Suprapubic skin (tissue), 4 donors: ENCODE data around the gene RPRM.

Source experiments
- EP300 ChIP-seq: sonication (generic); formaldehyde crosslinking; IDR thresholded peaks from one replicate; pipeline ENCODE4 v1.6.1; 2017; ENCODE audit warnings: antibody characterized with exemption
- POLR2A ChIP-seq, 2 donors: fragments of 450-650 bp; IDR thresholded peaks; one replicate each; pipeline ENCODE4 v1.6.1; 2017; ENCODE audit warnings: antibody characterized with exemption in 2 of 2, mild to moderate bottlenecking in 2 of 2, moderate library complexity in 2 of 2
- POLR2AphosphoS5 ChIP-seq, 3 donors: sonication (generic); formaldehyde crosslinking; IDR thresholded peaks; one replicate each; pipeline ENCODE4 v1.6.1; 2017; ENCODE audit warnings: antibody characterized with exemption in 3 of 3
- TF ChIP-seq, protein P1 (sequence below), 2 donors: fragments of 200-600 bp in 1 of 2; fragments of 450-650 bp in 1 of 2; sonication (generic) in 1 of 2; IDR thresholded peaks; one replicate each; pipeline ENCODE4 v1.5.1; 2016 to 2019; ENCODE audit warnings: antibody characterized with exemption in 2 of 2, mild to moderate bottlenecking in 1 of 2, moderate library complexity in 1 of 2

DNA sequence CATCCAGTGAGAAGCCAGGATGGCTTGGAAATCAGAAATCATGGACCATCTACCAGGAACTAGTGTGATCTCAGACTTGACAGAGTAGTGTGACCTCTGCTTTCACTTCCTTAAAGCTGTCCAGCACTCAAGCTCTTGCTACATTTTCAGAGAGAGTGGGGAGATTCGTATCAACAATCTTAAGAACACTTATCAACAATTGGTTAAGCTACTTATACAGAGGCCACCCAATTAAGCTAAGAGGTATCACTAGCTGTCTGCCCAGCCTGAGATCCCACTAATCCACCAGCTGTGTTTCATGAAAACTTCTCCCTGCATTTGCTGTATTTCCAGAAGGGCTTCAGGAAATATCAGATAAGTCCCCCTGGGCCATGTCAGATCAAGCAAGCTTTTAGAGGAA is 4.2 kb downstream of the RPRM start:
- TF ChIP-seq, protein P1, sequence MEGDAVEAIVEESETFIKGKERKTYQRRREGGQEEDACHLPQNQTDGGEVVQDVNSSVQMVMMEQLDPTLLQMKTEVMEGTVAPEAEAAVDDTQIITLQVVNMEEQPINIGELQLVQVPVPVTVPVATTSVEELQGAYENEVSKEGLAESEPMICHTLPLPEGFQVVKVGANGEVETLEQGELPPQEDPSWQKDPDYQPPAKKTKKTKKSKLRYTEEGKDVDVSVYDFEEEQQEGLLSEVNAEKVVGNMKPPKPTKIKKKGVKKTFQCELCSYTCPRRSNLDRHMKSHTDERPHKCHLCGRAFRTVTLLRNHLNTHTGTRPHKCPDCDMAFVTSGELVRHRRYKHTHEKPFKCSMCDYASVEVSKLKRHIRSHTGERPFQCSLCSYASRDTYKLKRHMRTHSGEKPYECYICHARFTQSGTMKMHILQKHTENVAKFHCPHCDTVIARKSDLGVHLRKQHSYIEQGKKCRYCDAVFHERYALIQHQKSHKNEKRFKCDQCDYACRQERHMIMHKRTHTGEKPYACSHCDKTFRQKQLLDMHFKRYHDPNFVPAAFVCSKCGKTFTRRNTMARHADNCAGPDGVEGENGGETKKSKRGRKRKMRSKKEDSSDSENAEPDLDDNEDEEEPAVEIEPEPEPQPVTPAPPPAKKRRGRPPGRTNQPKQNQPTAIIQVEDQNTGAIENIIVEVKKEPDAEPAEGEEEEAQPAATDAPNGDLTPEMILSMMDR (IDR thresholded peaks at IDR 0.05) = no peak
- TF ChIP-seq POLR2A (IDR thresholded peaks at IDR 0.05) (no peak), POLR2AphosphoS5 (IDR thresholded peaks at IDR 0.05) (no peak), EP300 (no peak)
